Activated CD4-positive, alpha-beta T cell treated with anti-CD3 and anti-CD28 coated beads for 36 hours (primary cell): Measurements from ENCODE around the gene WASHC3. TPM values are rescaled to one million over a fixed set of nuclear protein-coding genes. Genes with fewer than 3 reads are reported as not detected.
"Not testable (repeated sequence)": the region's sequence is repeated elsewhere in the genome, so short reads cannot be mapped to it uniquely, and the experiment has no call there.

Experiments used
- ATAC-seq: fragments of 200-7000 bp; cut with Tn5 transposase; one replicate; pipeline ENCODE4 v1.10.0; 2021; ENCODE audit warnings: mild to moderate bottlenecking, moderate library complexity
- CTCF ChIA-PET: fragments of 350-600 bp; sonication (Branson Sonifier 250); formaldehyde crosslinking; loops from one replicate; lab custom pipeline; 2021; ENCODE audit warnings: antibody characterized with exemption; lab: Charles Lee
- POLR2A ChIA-PET: fragments of 350-600 bp; sonication (Branson Sonifier 250); formaldehyde crosslinking; loops from one replicate; lab custom pipeline; 2021; ENCODE audit warnings: antibody characterized with exemption, inconsistent platforms; lab: Charles Lee
- DNase-seq: peaks from one replicate; pipeline ENCODE4 v3.0.0-alpha.2; 2020
- H3K27ac Mint-ChIP-seq: one replicate; pipeline ENCODE4 v1.8.0; 2021; ENCODE audit warnings: mixed read lengths
- H3K27me3 Mint-ChIP-seq: one replicate; pipeline ENCODE4 v1.8.0; 2021; ENCODE audit warnings: mixed read lengths
- H3K36me3 Mint-ChIP-seq: one replicate; pipeline ENCODE4 v1.8.0; 2021; ENCODE audit warnings: low read depth, mixed read lengths
- H3K4me1 Mint-ChIP-seq: one replicate; pipeline ENCODE4 v1.8.0; 2021; ENCODE audit warnings: mixed read lengths
- H3K4me3 Mint-ChIP-seq: one replicate; pipeline ENCODE4 v1.8.0; 2021; ENCODE audit warnings: mild to moderate bottlenecking, moderate library complexity, mixed read lengths
- H3K9me3 Mint-ChIP-seq: one replicate; pipeline ENCODE4 v1.8.0; 2021; ENCODE audit warnings: low read depth, mixed read lengths
- intact Hi-C, 2 experiments: fragments of 100-400 bp; cut with DNase I in 1 of 2; cut with micrococcal nuclease in 1 of 2; formaldehyde crosslinking; loops; one replicate each; pipeline versions ENCODE4 v1.14.2 to v1.15.1; 2022 to 2024; cut with DNase I, micrococcal nuclease
- total RNA-seq, 2 experiments: library from RNA; stranded (reverse); gene quantifications; one replicate each; pipeline ENCODE4 v1.2.3, GENCODE V29; 2021

The WASHC3 gene
- total RNA-seq, 2 experiments from 2014 or later = 36.1 to 64.4 TPM

DNA sequence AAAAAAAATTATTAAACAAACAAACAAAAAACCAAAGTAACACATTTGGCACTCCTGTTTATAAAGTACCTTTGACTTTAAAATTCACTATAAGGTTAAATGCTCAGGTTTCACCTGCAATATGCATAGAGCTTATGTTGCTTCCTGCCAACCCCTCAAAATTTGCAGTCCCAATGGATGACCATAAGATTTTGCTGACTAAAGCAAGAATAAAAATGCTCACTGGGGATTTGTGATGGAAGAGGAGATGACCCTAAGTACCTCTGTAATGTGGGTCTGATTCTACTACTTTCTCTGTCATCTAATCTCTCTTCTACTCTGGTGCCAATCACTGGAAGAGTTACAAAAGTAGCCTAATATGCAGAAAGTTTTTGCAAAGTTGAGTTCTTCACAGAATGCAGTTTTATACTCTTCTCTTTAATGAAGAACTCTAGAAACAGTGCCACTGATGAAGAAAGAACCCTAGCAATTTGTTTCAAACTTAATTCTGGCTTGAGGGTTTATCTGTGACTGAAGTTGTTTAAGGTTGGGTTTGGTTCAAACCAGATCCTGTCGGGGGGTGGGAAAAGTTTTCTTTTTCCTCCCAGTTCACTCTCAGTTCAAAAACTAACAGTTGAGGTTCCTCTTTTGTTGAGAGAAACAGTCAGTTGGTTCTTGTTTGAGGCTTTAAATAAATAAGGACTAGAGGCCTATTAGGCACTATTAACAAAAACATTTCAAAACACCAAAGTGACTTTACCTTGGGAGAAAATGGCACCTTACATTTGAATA is 10.9 kb downstream of the WASHC3 start:
- H3K36me3 Mint-ChIP-seq = peaks cover 27% of the 10 kb centered on the region
- intact Hi-C loops = no loop called here
- CTCF ChIA-PET = no interaction called here
- no peaks in the 10 kb centered on the region for H3K27me3 Mint-ChIP-seq
- peaks cover 15% of the 10 kb centered on the region for H3K4me1 Mint-ChIP-seq
- no peak overlapping the region for H3K27ac Mint-ChIP-seq
- DNase-seq (no peak), ATAC-seq (no peak)
- H3K9me3 Mint-ChIP-seq = no peaks in the 10 kb centered on the region
- H3K4me3 Mint-ChIP-seq = no peak overlapping the region
- POLR2A ChIA-PET = no interaction called here

DNA sequence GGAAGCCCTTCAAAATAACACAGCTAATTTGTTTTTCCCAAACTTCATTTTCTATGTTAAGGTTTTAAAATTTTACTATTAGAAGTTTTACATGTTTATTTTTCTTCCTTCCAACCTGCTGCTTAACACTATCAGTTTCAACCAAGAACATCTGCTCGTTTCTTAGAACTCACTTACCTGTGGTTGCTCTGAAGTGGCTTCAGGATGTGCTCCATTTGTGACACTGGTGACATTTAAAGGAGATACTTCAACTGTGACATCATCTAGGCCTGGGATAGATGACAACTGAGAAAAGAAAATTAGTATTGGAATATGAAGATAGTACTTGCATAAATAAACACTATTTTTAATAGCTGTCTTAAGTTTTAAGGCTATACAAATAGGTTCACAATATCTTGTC is 17.9 kb downstream of the WASHC3 start:
- POLR2A ChIA-PET = no interaction called here
- H3K9me3 Mint-ChIP-seq = no peaks in the 10 kb centered on the region
- intact Hi-C loops = no loop called here
- H3K4me3 Mint-ChIP-seq = no peak overlapping the region
- peak; percentile 32 for DNase-seq
- H3K36me3 Mint-ChIP-seq = peaks cover 11% of the 10 kb centered on the region
- H3K27ac Mint-ChIP-seq = no peak overlapping the region
- CTCF ChIA-PET = interaction anchor here (1.2 to 2.2 kb wide), 2 partner anchors 12 to 17 kb away, joined by 3 to 5 read pairs; partner anchors contain the start of gene WASHC3
- ATAC-seq = peak; percentile 78
- no peaks in the 10 kb centered on the region for H3K27me3 Mint-ChIP-seq
- H3K4me1 Mint-ChIP-seq = peaks cover 13% of the 10 kb centered on the region

DNA sequence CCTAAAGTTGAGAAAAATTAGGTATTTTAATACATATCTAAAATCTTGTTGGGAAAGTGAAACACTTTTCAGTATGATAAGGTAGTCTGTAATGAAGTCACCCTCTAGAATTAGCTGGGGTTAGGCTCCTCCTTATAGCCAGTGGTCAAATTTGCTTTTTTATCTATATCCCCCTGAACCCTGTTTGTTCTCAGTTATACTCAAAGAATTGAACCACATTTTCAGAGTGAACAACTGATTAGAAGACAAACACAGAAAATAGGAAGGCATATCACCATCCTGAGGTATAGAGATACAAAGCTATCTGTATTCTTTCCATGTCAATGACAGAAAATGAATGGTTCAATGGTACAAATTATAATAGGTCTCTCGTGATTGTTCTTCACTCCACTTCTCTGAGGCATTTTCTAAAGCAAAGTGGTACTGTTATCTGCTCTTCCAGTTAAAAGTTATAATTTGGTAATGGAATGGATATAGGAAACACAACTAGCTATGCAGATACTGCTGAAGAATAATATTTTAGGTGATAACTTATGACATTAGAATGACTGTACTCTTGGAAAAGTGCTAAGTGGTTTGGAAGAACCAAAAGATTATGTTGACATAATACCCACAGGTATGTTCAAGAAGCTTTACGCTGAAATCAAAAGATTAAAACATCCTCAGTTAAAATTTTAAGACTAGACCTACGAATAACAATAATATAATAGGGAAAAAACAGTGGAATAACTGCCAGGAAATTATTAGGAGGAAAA is 27.6 kb downstream of the WASHC3 start:
- no peaks in the 10 kb centered on the region for H3K27me3 Mint-ChIP-seq
- ChIA-PET POLR2A (no interaction called here), CTCF (no interaction called here)
- no peak for DNase-seq
- H3K4me3 Mint-ChIP-seq = no peak overlapping the region
- H3K9me3 Mint-ChIP-seq = no peaks in the 10 kb centered on the region
- H3K4me1 Mint-ChIP-seq = no peaks in the 10 kb centered on the region
- H3K27ac Mint-ChIP-seq = no peak overlapping the region
- H3K36me3 Mint-ChIP-seq = peaks cover 24% of the 10 kb centered on the region
- intact Hi-C loops = no loop called here
- ATAC-seq = no peak

DNA sequence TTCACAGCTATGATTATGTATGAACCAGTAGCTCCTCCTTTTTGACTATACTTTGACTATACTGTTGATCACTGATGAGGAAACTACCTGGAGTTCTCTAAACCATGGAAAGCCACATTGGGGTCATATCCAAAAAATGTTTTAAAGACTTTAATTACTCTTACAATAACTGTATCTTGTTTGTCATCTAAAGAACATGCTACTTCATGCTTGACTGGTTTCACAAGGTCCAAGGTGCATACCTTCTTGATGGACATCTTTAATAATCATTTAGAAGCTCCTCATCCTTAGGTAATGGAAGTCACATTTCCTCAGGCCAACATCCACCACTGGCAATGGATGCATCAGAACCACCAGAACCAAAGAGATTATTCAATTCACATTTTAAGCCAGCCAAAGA is 29.9 kb downstream of the WASHC3 start:
- Mint-ChIP-seq H3K27me3 (no peaks in the 10 kb centered on the region), H3K27ac (no peak overlapping the region), H3K36me3 (peaks cover 19% of the 10 kb centered on the region), H3K4me1 (no peaks in the 10 kb centered on the region), H3K4me3 (no peak overlapping the region), H3K9me3 (no peaks in the 10 kb centered on the region)
- DNase-seq = no peak
- ChIA-PET CTCF (interaction anchor here (0.8 to 1.3 kb wide), 3 partner anchors 12 to 64 kb away, joined by 3 to 4 read pairs (median 3); no protein-coding TSS in a partner anchor), POLR2A (interaction anchor here (0.6 kb wide), 1 partner anchor 258 kb away, joined by 3 read pairs; no protein-coding TSS in a partner anchor)
- ATAC-seq = no peak
- intact Hi-C loops = no loop called here

DNA sequence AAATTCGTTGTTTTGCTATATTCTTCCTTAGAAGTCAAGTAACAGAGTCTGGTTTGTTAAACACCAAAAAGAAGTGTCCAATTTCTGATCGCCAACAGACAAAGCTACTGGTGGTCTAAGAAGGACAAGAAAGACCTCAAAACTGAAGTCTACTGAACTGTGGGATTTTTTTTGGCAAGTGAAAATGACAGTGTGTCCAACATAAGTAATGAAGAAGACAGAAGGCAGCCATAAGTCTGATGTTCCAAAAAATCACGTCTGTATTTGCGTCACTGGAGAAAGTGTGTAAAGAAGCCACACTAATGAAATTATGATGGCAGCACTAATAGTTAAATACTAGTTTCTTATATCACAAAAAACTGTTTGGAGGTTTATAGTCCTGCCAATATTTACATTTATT is 32.6 kb downstream of the WASHC3 start:
- no peak overlapping the region for H3K27ac Mint-ChIP-seq
- H3K4me1 Mint-ChIP-seq = no peaks in the 10 kb centered on the region
- ChIA-PET POLR2A (no interaction called here), CTCF (no interaction called here)
- no peak overlapping the region for H3K4me3 Mint-ChIP-seq
- DNase-seq (no peak), ATAC-seq (no peak)
- H3K27me3 Mint-ChIP-seq = no peaks in the 10 kb centered on the region
- H3K9me3 Mint-ChIP-seq = no peaks in the 10 kb centered on the region
- H3K36me3 Mint-ChIP-seq = peaks cover 12% of the 10 kb centered on the region
- intact Hi-C loops = no loop called here

DNA sequence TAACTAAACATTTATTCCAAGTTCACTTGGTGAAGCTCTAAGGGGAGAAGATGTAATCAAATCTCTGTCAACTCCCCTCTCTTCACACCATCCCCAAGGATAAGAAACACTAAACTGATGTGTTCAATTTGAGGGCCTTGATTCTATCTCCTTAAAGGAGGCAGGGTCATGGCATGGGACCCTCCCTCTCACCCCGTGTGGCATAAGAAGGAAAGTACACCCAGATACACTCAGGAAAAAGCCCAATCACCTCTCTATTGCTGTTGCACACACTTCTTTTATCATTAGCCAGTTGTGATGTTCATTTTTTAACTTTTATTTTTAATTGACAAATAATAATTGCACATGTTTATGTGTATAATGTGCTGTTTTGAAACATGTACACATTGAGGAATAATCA is 35.1 kb downstream of the WASHC3 start:
- POLR2A ChIA-PET = no interaction called here
- no peak for DNase-seq
- Mint-ChIP-seq H3K4me3 (no peak overlapping the region), H3K27ac (no peak overlapping the region), H3K4me1 (no peaks in the 10 kb centered on the region), H3K36me3 (peaks cover 13% of the 10 kb centered on the region), H3K9me3 (no peaks in the 10 kb centered on the region), H3K27me3 (no peaks in the 10 kb centered on the region)
- CTCF ChIA-PET = interaction anchor here (0.8 kb wide), 1 partner anchor 18 kb away, joined by 3 read pairs; no protein-coding TSS in a partner anchor
- peak; percentile 42 for ATAC-seq
- intact Hi-C loops = no loop called here

DNA sequence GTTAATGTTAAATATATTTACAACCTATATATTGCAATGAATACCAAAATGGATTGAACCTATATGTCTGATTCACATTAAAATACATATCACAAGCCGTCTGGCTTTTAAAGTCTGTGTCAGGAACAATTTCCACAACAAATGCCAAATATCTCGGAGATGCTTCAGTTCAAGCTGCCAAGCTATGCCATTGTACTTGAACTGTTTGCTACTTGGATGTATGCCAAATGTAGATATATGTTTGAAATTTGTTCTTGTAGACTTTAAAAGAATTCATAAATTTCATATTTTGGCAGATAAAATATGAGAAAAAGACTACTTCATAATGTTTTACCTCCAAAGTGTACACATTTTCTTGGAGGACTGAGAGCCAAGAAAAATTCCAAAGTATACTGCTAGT is 37.0 kb downstream of the WASHC3 start:
- DNase-seq (no peak), ATAC-seq (no peak)
- no peaks in the 10 kb centered on the region for H3K27me3 Mint-ChIP-seq
- POLR2A ChIA-PET = no interaction called here
- no peaks in the 10 kb centered on the region for H3K4me1 Mint-ChIP-seq
- no peaks in the 10 kb centered on the region for H3K9me3 Mint-ChIP-seq
- no peak overlapping the region for H3K4me3 Mint-ChIP-seq
- H3K27ac Mint-ChIP-seq = no peak overlapping the region
- CTCF ChIA-PET = interaction anchor here (0.7 kb wide), 1 partner anchor 16 kb away, joined by 3 read pairs; no protein-coding TSS in a partner anchor
- intact Hi-C loops = no loop called here
- peaks cover 13% of the 10 kb centered on the region for H3K36me3 Mint-ChIP-seq

DNA sequence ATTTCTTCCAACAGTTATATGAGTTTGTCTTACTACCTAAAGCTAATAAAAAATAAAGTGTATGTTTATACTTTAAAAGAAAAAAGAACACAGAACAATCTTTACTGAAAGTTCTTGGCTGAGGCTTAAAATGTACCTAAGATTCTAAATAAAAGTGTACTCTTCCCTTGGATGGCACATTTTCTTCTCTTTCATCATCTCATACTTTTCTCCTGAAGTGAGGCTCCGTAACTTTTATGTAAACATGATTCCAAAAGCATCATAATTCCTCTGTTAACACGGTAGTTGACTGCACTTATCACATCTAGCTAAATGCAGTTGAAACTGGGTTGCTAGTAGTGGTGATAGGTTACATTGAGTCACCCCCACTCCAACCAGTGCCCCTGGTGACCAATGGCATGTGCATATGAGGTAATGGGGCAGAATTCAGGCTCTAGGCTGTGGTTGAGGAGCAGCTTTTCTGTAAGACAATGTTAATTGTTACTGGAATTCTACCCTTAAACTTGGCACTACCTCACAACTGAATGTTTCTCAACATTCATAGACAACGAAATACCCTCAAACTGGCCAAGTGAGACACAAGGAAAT is 38.4 kb downstream of the WASHC3 start:
- Mint-ChIP-seq H3K27me3 (no peaks in the 10 kb centered on the region), H3K9me3 (no peaks in the 10 kb centered on the region), H3K4me3 (no peak overlapping the region), H3K4me1 (no peaks in the 10 kb centered on the region), H3K36me3 (peaks cover 8% of the 10 kb centered on the region), H3K27ac (no peak overlapping the region)
- DNase-seq = no peak
- ChIA-PET CTCF (no interaction called here), POLR2A (no interaction called here)
- intact Hi-C loops = no loop called here
- no peak for ATAC-seq

DNA sequence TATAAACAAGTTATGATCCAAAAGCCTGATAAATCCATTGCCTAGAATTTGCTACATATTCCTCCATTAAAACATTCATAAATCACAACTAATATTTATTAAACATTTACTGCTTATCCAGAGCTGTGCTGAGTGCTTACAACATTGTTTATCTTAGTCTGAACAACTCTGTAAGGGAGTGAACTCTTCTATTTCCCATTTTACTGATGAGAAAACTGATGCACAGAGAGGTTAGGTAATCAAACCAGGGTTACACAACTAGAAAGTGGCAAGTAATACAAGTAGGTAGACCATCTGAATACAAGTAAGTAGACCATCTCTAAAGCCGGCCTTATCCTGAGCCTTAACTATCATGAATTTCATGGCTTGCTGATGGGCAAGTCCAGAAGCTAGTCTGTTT is 39.5 kb downstream of the WASHC3 start:
- POLR2A ChIA-PET = no interaction called here
- intact Hi-C loops = no loop called here
- CTCF ChIA-PET = interaction anchor here (1.3 kb wide), 1 partner anchor 14 kb away, joined by 3 read pairs; no protein-coding TSS in a partner anchor
- no peaks in the 10 kb centered on the region for H3K9me3 Mint-ChIP-seq
- ATAC-seq (no peak), DNase-seq (no peak)
- no peaks in the 10 kb centered on the region for H3K4me1 Mint-ChIP-seq
- H3K36me3 Mint-ChIP-seq = peaks cover 13% of the 10 kb centered on the region
- no peak overlapping the region for H3K4me3 Mint-ChIP-seq
- no peaks in the 10 kb centered on the region for H3K27me3 Mint-ChIP-seq
- no peak overlapping the region for H3K27ac Mint-ChIP-seq

DNA sequence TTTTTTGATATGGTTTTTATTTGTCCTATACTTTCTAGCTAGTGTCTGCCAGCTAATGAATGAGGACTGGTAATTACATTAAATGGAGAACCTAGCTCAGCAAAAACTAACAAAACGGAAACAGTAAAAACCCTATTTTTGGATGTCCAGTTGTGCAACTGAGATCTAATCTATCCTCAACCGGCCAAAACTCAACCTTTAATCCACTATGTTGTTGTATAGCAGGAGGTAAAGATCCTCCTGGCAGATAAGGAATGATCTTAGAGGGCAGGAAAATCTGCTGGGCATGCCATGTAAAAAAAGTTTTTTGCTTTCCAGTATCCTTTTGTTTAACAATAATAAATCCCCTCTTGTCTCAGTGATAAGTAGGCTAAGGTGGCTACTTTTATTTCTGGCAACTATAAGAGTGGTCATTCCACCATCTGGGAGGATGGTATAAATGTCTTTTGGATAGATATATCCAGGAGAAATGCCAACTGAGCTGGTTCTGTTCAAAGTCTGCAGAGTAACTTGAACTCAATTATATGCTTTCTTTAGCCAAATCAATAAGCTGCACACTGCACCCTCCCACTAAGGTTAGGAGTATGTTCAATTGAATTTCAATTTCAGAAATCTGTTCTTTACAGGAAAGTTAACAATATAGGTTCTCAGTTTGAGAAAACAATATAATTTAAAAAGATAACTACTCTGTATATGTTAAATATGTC is 40.1 kb downstream of the WASHC3 start:
- H3K27me3 Mint-ChIP-seq = no peaks in the 10 kb centered on the region
- no peaks in the 10 kb centered on the region for H3K4me1 Mint-ChIP-seq
- CTCF ChIA-PET = interaction anchor here (1.3 kb wide), 1 partner anchor 13 kb away, joined by 3 read pairs; no protein-coding TSS in a partner anchor
- no peak overlapping the region for H3K4me3 Mint-ChIP-seq
- H3K27ac Mint-ChIP-seq = no peak overlapping the region
- intact Hi-C loops = no loop called here
- POLR2A ChIA-PET = interaction anchor here (0.7 kb wide), 1 partner anchor 58 kb away, joined by 4 read pairs; no protein-coding TSS in a partner anchor
- DNase-seq = no peak
- H3K36me3 Mint-ChIP-seq = peaks cover 15% of the 10 kb centered on the region
- ATAC-seq = no peak
- no peaks in the 10 kb centered on the region for H3K9me3 Mint-ChIP-seq

DNA sequence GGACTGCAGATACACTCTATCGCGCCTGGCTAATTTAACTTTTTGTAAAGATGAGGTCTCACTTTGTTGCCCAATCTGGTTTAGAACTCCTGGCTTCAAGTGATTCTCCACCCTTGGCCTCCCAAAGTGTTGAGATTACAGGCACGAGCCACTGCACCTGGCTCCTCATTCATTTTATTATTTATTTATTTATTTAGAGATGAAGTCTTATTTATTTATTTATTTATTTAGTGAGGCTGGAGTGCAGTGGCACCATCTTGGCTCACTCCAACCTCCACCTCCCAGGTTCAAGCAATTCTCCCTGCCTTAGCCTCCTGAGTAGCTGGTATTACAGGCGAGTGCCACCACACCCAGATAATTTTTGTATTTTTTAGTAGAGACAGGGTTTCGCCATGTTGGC is 43.2 kb downstream of the WASHC3 start:
- H3K4me3 Mint-ChIP-seq, POLR2A ChIA-PET, H3K27ac Mint-ChIP-seq, DNase-seq, H3K27me3 Mint-ChIP-seq, H3K9me3 Mint-ChIP-seq, intact Hi-C loops, CTCF ChIA-PET, H3K36me3 Mint-ChIP-seq, ATAC-seq, H3K4me1 Mint-ChIP-seq: not testable (repeated sequence)
